Prostate gland (tissue), 2 donors: Measurements from ENCODE around the gene SOWAHD. TPM values are rescaled to one million over a fixed set of nuclear protein-coding genes. Genes with fewer than 3 reads are reported as not detected.
"Not testable (repeated sequence)": the region's sequence is repeated elsewhere in the genome, so short reads cannot be mapped to it uniquely, and the experiment has no call there.

Experiments used
- DNase-seq: peaks from one replicate; pipeline ENCODE4 v3.0.0-alpha.2; 2019; ENCODE audit warnings: low spot score
- H3K27ac ChIP-seq, 2 donors: fragments of 200-600 bp; sonication (generic); 2 replicates each; pipeline ENCODE4 v1.5.1; 2017 to 2019
- H3K27me3 ChIP-seq: fragments of 200-600 bp; sonication (generic); replicated peaks from 2 replicates; pipeline ENCODE4 v1.5.1; 2019; ENCODE audit not compliant: insufficient read depth
- H3K36me3 ChIP-seq, 2 donors: fragments of 200-600 bp; sonication (generic); 1 replicate in 1 of 2; 2 replicates in 1 of 2; pipeline versions ENCODE4 v1.5.1 to v1.8.1; 2017 to 2019
- H3K4me1 ChIP-seq: fragments of 200-600 bp; sonication (generic); replicated peaks from 2 replicates; pipeline ENCODE4 v1.5.1; 2019
- H3K4me3 ChIP-seq, 2 donors: fragments of 200-600 bp; sonication (generic); 2 replicates each; pipeline ENCODE4 v1.5.1; 2017 to 2019
- H3K9me3 ChIP-seq: fragments of 200-600 bp; sonication (generic); 2 replicates; pipeline ENCODE4 v1.5.1; 2017
- CTCF ChIP-seq, 4 experiments: fragments of 200-600 bp in 2 of 4; fragments of 450-650 bp in 2 of 4; sonication (generic) in 2 of 4; IDR thresholded peaks; 1 replicate in 3 of 4; 2 replicates in 1 of 4; pipeline ENCODE4 v1.5.1; 2016 to 2019; ENCODE audit warnings: antibody characterized with exemption in 4 of 4, mild to moderate bottlenecking in 2 of 4, moderate library complexity in 2 of 4
- POLR2A ChIP-seq: fragments of 450-650 bp; IDR thresholded peaks from one replicate; pipeline ENCODE4 v1.6.1; 2016; ENCODE audit warnings: antibody characterized with exemption, mild to moderate bottlenecking
- POLR2AphosphoS5 ChIP-seq: sonication (generic); formaldehyde crosslinking; IDR thresholded peaks from one replicate; pipeline ENCODE4 v1.6.1; 2017; ENCODE audit warnings: antibody characterized with exemption
- WGBS: methylation state at CpG from one replicate; pipeline ENCODE4 v1.1.5; 2018; 5-methylcytosine and 5-hydroxymethylcytosine counted together
- intact Hi-C: fragments of 100-400 bp; cut with DNase I; formaldehyde crosslinking; loops from one replicate; pipeline ENCODE4 v1.14.2; 2022
- small RNA-seq, 2 donors: library from RNA; depleted of rRNA; stranded (forward); fragments of <200 nt; gene quantifications; one replicate each; pipeline ENCODE3, GENCODE V24; 2016
- total RNA-seq, 2 donors: library from RNA; depleted of rRNA; stranded (reverse); fragments of >200 nt; gene quantifications; one replicate each; pipeline ENCODE4 v1.1.0, GENCODE V29; 2016

SOWAHD gene
- total RNA-seq, 2 donors from 2014 or later, result 13.9 TPM; not detected in 1

- Histone ChIP-seq H3K27ac (no peak overlapping the region), H3K4me1 (no peaks in the 10 kb centered on the region), H3K36me3 (no peaks in the 10 kb centered on the region), H3K4me3 (no peak overlapping the region), H3K9me3 (no peaks in the 10 kb centered on the region), H3K27me3 (no peaks in the 10 kb centered on the region)
- DNase-seq, result no peak
- intact Hi-C loops, result no loop called here
- 100% methylated on average over 2 of the region's 2 CpGs for WGBS
- no peak for TF ChIP-seq CTCF (IDR thresholded peaks at IDR 0.05)
- no peak for TF ChIP-seq POLR2A
- no peak for TF ChIP-seq POLR2AphosphoS5
These were observed 43.1 kb downstream of the SOWAHD start for GRCh38 chrX:119801253-119802221.

- Histone ChIP-seq H3K36me3 (no peaks in the 10 kb centered on the region), H3K27ac (no peak overlapping the region), H3K4me3 (no peak overlapping the region), H3K4me1 (no peaks in the 10 kb centered on the region), H3K27me3 (no peaks in the 10 kb centered on the region), H3K9me3 (no peaks in the 10 kb centered on the region)
- no peak for DNase-seq
- 94% methylated on average over 8 of the region's 8 CpGs for WGBS
- intact Hi-C loops, result no loop called here
- TF ChIP-seq POLR2A (no peak), CTCF (IDR thresholded peaks at IDR 0.05) (no peak), POLR2AphosphoS5 (no peak)
These were observed 44.2 kb downstream of the SOWAHD start for GRCh38 chrX:119802546-119802945.

GRCh38 chrX:119808461-119808860, 50.1 kb downstream of the SOWAHD start:
- H3K9me3 ChIP-seq, DNase-seq, H3K36me3 ChIP-seq, H3K27me3 ChIP-seq, intact Hi-C loops, H3K27ac ChIP-seq, H3K4me3 ChIP-seq, H3K4me1 ChIP-seq: not testable (repeated sequence)
- 57% methylated on average over 2 of the region's 4 CpGs for WGBS

- TF ChIP-seq CTCF (IDR thresholded peaks at IDR 0.05), result no peak
- TF ChIP-seq POLR2AphosphoS5, result no peak
- no peak for TF ChIP-seq POLR2A
- Histone ChIP-seq H3K4me1 (no peaks in the 10 kb centered on the region), H3K27ac (no peak overlapping the region), H3K27me3 (no peaks in the 10 kb centered on the region), H3K36me3 (no peaks in the 10 kb centered on the region), H3K9me3 (no peaks in the 10 kb centered on the region), H3K4me3 (no peak overlapping the region)
- no peak for DNase-seq
- intact Hi-C loops, result no loop called here
- 94% methylated on average over 1 of the region's 1 CpG for WGBS
These were observed 50.8 kb downstream of the SOWAHD start for GRCh38 chrX:119809185-119809666.

Small RNAs within 50 kb of the gene (small RNA-seq; reads per million reads assigned to genes)
- 0 reads per million in 2 donors for gene SNORA69

Other genes starting within 250 kb of the SOWAHD start
- 10 to 100 TPM; 31.9 to 33.4 TPM for gene STEEP1, start 193.2 kb upstream of the SOWAHD start, total RNA-seq
- 10 to 100 TPM; 19.8 to 32.9 TPM for gene UBE2A, start 184.0 kb upstream of the SOWAHD start, total RNA-seq
- 1 to 10 TPM; 6.6 to 6.9 TPM for gene NKRF, start 152.2 kb upstream of the SOWAHD start, total RNA-seq
- gene SEPTIN6, start 65.4 kb upstream of the SOWAHD start, total RNA-seq, result 100 to 1,000 TPM in 1 of 2 donors, 10 to 100 TPM in 1; 20.5 to 175 TPM
- gene RPL39, start 33.0 kb downstream of the SOWAHD start, total RNA-seq, result 1,000 to 10,000 TPM; 2,133 to 2,412 TPM
- 1 to 10 TPM; 3.9 to 5.2 TPM for gene UPF3B, start 94.4 kb downstream of the SOWAHD start, total RNA-seq
- 10 to 100 TPM; 10.5 to 13.2 TPM for gene RNF113A, start 113.1 kb downstream of the SOWAHD start, total RNA-seq
- 10 to 100 TPM; 54.6 to 96.5 TPM for gene NDUFA1, start 113.2 kb downstream of the SOWAHD start, total RNA-seq
- gene AKAP14, start 137.3 kb downstream of the SOWAHD start, total RNA-seq, result 1 to 10 TPM in 1 of 2 donors, not detected in 1; 1.4 TPM
- gene NKAP, start 185.2 kb downstream of the SOWAHD start, total RNA-seq, result 10 to 100 TPM in 1 of 2 donors, 1 to 10 TPM in 1; 6.4 to 12.0 TPM